TTC549 (cell line): ENCODE measurements around the gene LATS2.
"Not testable (repeated sequence)": the region's sequence is repeated elsewhere in the genome, so short reads cannot be mapped to it uniquely, and the experiment has no call there.

Source experiments
- FAIRE-seq: peaks from 2 replicates; lab custom pipeline; 2012; peaks lifted over from hg19 to GRCh38; lab: Jason Lieb, UNC

Gene LATS2

DNA sequence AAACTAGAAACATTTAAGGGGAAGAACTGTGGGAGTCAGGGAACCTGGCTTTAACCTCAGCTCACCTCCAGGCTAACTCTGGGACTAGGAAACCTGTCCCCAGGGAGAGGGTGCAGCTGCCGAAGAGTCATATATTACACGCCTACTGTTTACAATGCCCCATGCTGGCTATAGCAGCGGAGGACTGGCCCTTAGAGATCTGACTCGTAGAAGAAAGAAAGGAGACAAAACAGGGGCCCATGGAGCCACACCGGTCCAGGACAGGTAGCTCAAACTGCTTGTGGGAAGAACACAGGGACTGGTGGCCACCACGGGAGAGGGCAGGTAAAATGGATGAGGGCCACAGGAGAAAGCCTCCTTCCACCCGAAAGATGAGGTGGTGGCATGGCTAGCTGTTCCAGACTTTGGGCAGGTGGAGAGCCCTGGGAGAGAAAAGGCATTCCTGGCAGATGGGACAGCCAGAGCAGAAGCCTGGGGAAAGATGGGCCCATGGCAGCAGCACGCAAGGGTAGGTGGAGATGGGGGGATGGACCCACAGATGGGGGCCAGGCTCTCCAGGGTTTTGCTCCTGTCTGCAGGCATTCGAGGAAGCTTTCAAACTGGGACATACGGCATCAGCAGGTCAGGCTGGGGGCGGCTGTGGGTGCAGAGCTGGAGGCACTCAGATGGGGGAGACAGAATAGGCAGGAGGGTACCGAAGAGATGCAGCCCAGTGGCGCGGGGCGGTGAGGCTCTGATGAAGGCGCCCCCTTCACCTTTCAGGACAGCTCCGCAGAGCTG is 69.5 kb downstream of the LATS2 start:
- FAIRE-seq, result no peak

GRCh38 chr13:20990910-20991525 is 70.4 kb downstream of the LATS2 start:
- FAIRE-seq, result no peak

DNA sequence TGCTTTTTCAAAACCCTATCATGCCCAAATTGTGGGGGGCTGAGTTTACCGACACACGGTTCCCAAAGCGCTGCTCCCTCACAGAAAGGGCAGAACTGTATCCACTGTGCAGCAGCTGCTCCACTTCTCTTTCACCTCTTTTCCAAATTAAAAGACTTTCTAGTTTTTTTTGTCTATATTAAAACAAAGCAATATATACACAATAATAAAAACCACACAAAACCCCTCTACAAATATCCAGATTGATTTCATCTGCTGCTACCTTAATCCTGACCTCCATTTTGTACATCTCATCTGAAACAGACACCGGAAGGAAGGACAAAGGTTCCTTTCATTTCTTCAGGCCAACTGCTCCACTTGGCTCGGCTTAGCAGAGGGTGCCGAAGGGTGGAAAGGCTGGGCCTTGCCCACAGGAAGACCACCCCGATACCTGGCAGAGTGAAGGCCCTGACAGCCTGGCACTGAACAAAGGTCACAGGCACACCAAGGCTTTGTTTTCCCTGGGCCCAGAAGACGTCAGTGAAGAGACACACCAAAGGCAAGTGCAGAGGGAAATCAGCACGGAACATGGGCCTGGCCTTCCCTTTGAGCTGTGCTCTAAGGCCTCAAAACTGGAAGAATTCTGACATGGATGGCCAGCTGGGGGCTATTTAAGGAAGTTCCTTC is 71.6 kb downstream of the LATS2 start:
- FAIRE-seq, result no peak

DNA sequence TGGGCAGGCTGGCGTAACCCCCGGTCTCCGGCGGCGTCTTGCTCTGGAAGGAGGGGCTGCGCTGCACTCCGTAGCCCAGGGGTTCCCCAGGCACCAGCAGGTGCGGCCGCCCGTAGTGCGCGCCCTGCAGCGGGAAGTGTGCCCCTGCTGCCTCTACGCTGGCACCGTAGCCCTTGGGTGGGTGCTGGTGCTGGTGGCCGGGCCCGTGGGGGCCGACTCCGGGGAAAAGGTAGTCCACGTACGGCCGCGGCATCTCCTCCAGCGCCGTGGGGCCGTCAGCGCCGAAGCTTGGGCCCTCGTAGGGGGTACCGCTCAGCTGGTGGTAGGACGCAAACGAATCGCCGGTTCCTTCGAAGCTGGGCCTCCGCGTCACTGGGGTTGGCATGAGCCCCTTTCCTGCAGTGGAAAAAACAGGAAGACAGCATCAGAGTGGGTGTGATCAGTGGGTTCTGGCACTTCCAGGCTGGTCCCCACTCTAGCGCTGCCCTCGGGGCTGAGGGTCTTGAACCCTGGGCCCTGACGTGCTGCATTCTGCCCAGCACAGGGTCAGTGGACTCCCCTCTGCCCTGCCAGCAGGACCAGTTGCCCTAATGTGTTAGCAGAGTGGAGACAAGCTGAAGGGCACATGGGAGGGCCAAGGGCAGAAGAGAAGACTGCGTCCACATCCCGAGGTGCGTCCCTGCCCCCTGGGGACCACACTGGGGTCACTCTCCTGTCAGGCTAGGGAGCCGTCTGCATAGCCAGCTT is 72.3 kb downstream of the LATS2 start:
- no peak for FAIRE-seq

GRCh38 chr13:20988033-20988908 is 73.1 kb downstream of the LATS2 start:
- no peak for FAIRE-seq

DNA sequence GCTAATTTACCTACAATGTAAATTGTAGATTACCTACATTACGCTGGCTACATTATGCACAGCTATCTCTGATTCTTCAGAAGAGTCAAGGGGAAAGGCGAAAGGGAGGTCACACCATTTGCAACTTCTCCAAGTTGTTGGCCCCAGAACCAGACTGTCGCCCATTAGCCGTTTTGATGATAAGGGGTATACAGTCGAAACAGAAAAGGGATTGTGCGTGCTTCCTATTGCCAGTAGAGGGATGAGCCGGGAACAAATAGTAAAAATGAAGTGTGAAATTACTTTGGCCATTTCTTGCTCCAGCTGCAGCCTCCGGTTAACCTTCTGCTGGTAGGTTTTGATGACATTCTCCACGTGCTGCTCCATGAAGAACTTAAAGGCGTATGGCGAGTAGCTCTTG is 73.8 kb downstream of the LATS2 start:
- FAIRE-seq, result no peak

DNA sequence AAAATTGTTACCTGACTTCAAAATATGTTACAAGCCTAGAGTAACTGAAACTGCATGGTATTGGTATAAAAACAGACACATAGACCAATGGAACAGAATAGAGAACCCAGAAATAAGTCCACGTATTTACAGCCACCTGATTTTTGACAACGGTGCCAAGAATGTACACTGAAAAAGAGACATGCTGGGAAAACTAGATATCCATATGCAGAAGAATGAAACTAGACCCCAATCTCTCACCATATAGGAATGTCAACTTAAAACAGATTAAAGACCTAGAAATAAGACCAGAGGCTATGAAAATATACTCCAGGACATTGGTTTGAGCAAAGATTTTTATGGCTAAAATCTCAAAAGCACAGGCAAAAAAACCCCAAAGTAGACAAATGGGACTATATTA is 76.5 kb downstream of the LATS2 start:
- FAIRE-seq, result no peak

DNA sequence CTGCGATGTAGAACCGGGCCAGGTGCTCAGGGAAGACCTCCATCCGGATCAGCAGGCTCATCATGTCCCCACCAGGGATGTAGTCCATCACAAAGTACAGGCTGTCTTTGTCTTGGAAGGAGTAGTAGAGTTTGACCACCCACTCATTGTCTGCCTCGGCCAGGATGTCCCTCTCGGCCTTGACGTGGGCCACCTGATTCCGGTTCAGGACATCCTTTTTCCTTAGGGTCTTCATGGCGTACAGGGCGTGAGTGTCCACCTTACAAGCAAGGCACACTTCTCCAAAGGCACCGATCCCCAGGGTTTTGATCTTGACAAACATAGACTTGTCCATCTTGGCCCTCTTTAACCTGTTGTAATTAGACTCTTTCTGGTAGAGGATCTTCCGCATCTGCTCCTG is 78.0 kb downstream of the LATS2 start:
- no peak for FAIRE-seq

DNA sequence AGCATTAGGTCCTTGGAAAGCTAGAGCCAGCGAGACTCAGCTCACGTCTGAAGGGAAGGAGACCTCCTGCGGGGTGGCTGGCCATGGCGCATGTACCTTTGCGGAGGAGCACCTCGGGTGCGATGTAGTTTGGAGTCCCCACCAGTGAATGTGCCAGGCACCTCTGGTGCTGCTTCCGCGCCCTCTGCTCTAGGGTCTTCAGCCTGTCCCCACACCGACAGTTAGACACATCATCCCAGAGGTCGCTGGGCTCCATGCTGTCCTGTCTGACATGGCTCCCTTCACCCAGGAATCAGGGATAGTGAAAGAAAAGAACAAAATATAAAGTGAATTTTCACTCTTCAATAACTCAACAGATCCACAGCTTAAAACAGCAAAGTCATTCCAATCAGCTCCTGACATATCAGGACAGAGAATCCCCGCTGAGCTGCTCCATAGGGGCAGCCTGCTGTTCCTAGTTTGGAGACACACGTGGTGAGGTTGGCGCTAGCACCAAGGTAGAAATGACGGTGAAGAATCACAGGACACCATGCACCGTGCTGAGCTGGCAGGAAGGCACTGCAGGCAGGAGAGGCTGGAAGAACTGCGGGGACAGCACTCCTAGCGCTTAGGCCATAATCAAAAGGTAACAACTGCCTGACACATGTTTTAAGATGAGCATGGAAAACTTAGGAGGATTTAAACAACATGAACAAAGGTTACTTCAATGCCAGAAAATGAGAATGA is 79.9 kb downstream of the LATS2 start:
- FAIRE-seq, result no peak

DNA sequence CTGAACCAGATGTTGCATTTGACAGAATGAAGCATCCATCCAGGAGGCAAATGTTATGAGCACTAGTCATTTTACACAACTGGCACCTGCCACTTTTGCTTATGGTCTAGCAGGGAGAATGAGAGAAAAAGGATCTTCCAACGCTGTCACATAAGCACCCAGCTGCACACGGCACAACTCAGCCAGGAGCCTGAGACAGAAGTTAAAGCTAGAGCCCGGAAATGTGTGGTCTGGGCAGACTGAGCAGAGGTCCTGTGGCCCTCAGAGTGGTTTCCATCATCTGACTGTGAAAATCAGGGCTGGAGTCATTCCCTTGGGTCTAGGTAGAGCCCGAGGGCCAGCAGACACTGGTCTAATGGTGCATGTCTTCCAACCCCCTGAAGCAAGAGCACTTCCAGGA is 80.5 kb downstream of the LATS2 start:
- FAIRE-seq, result no peak

DNA sequence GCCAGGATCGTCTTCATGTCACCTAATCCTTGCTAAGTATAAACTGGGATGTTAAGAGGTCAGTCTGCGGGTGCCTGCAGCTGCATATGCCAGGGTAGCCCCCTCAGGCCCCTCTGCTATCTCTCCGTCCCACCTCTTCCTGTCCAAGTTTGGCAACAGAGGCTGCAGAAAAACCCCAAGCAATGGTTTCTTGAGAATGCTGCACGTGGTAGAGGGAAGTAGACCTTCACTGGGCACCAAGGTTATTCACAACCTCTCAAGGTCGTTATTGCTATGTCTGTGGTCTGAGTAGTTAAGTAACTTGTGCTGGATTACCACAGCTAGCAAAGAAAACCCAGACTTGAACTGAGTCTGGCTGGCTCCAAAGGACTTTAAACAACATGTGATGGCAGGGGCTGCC is 81.0 kb downstream of the LATS2 start:
- FAIRE-seq, result no peak

- peak; percentile 90 for FAIRE-seq
Measured at GRCh38 chr13:20977394-20977793, 84.0 kb downstream of the LATS2 start.

GRCh38 chr13:20974981-20975585 is 86.3 kb downstream of the LATS2 start:
- no peak for FAIRE-seq

GRCh38 chr13:20973886-20974425 is 87.4 kb downstream of the LATS2 start:
- no peak for FAIRE-seq

DNA sequence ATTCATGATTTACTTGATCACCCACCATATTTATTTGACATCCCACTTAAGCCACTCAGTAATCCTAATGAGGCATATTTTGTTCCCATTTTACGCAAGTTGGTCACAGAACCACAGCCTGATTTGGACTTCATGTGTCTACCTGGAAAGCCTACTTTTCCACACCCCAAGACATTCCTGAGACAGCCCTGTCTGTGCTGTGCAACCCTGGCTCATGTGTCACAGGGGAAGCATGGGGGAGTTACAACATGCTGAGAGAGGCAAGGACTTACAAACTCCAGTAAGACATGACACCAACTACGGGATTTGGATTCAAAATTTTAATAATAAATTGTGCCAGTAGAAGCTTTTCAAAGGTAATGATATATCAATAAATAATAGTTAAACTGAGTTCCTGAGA is 88.7 kb downstream of the LATS2 start:
- FAIRE-seq, result no peak

- no peak for FAIRE-seq
Measured at GRCh38 chr13:20969182-20969581, 92.2 kb downstream of the LATS2 start.

DNA sequence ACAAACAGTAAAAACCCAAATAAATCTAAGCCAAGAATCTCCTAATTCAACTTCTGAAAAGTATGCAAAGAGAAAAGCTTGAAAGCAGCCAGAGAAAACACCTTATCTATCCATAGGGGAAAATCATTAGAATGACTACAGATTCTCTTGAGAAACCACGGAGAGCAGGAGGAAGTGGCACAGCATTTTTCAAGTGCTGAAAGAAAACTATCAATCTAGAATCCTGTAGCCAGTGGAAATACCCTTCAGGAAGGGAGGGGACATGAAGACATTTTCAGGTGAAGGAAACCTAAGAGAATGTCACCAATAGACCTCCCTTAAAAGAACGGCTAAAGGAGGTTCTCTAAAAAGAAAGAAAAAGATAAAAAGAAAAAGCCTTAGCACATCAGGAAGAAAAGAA is 92.6 kb downstream of the LATS2 start:
- FAIRE-seq, result no peak

DNA sequence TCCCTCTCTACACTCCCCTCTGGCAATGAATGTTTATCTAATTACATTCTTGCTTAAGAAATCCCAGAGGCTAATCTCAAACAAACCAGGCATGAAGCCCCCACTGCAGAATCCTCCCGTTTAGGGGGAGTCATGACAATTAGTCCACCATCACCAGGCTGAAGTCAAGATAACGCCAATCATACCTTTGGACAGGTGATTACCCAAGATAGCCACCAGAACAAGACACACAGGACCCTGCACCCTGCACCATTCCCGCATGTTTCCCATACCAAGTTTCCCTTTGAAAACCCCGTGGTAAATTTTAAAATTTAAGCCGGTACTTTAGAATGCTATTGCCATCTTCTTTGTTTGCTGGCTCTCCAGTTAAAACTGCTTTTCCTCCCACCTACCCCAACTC is 94.0 kb downstream of the LATS2 start:
- no peak for FAIRE-seq

DNA sequence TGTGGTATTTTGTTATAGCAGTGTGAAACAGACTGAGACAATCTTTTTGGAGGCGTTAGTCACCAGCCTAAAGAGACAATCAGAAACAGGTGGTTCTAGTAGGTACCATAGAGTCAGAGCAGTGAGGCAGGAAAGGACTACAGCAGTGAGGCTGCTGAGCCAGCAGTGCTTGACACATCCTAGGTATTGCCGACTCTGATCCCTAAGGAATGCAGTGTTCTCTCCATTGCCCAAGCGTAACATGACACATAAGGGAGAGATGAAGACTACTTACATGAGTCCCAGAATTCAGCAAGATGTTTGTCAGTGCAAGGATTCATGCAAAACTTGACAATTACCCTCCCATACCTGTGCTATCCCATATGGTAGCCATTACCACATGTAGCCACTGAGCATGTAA is 96.5 kb downstream of the LATS2 start:
- FAIRE-seq, result no peak

DNA sequence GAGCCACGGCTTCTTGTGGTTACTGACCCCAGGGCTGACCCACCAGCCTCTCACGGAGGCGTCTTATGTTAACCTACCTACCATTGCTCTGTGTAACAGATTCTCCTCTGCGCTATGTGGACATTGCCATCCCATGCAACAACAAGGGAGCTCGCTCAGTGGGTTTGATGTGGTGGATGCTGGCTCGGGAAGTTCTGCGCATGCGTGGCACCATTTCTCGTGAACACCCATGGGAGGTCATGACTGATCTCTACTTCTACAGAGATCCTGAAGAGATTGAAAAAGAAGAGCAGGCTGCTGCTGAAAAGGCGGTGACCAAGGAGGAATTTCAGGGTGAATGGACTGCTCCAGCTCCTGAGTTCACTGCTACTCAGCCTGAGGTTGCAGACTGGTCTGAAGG is 99.7 kb downstream of the LATS2 start:
- not testable (repeated sequence) for FAIRE-seq
